ENCODE measurements around the gene GFAP. TPM values are rescaled to one million over a fixed set of nuclear protein-coding genes. Genes with fewer than 3 reads are reported as not detected.

GFAP gene
- total RNA-seq, 2 experiments from 2014 or later, result not detected

DNA sequence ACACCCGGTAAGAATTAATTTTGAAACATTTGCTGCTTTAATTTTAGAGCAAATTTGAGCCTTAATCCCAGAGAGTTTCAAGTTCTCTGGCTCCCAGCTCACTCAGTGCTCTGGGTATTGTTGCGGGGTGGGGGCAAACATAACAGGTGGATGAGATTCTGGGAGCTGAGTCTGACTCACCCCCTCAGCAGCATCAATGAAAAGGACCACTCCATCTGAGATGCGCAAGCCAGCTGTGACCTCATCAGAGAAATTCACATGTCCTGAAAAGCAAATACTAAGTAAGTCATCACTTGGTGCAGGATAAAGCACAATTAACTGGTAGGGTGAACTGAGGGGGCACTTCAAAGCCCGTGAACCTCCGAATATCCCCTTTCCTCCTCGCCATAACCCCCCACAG is 35.9 kb downstream of the GFAP start:
- Mint-ChIP-seq H3K9me3 (no peaks in the 10 kb centered on the region), H3K36me3 (ENCODE audit: low read depth) (peaks cover 29% of the 10 kb centered on the region), H3K4me3 (no peak overlapping the region), H3K27me3 (ENCODE audit: low read depth) (no peaks in the 10 kb centered on the region), H3K4me1 (ENCODE audit: low read depth) (no peaks in the 10 kb centered on the region), H3K27ac (no peak overlapping the region)
- CTCF ChIA-PET, result interaction anchor here (0.6 to 3.1 kb wide), 5 partner anchors 11 to 141 kb away, joined by 3 to 11 read pairs (median 3); no protein-coding TSS in a partner anchor
- no peak for DNase-seq
- intact Hi-C loops (cut with micrococcal nuclease), result no loop called here

DNA sequence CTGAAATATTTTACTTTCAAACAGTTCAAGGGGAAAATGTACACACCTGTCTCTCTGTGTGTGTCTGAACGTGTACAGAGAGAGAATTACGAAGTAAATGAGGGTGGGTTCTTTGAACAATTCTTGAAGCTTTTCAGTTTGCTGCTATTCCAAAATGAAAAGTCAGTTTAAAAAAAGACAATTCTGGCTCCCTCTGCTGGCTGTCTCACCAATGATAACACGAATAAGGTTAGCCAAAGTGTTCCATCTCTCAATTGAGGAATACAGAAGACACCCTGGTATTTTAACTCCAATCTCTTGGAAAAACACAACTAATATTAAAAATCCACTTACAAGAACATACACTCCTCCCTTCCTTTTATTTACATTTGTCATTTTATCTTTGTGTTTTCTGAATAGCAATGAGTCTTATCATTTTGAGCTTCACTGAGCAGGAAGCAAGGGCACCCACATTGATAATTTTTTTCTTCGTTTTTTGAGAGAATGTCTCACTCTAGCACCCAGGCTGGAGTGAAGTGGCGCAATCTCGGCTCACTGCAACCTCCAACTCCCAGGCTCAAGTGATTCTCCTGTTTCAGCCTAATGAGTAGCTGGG is 36.6 kb downstream of the GFAP start:
- Mint-ChIP-seq H3K4me3 (no peak overlapping the region), H3K27ac (no peak overlapping the region), H3K27me3 (ENCODE audit: low read depth) (no peaks in the 10 kb centered on the region), H3K9me3 (no peaks in the 10 kb centered on the region), H3K4me1 (ENCODE audit: low read depth) (no peaks in the 10 kb centered on the region), H3K36me3 (ENCODE audit: low read depth) (peaks cover 31% of the 10 kb centered on the region)
- intact Hi-C loops (cut with micrococcal nuclease), result no loop called here
- DNase-seq, result peak; percentile 50
- CTCF ChIA-PET, result interaction anchor here (0.8 to 3.1 kb wide), 6 partner anchors 10 to 141 kb away, joined by 3 to 11 read pairs (median 3); no protein-coding TSS in a partner anchor

DNA sequence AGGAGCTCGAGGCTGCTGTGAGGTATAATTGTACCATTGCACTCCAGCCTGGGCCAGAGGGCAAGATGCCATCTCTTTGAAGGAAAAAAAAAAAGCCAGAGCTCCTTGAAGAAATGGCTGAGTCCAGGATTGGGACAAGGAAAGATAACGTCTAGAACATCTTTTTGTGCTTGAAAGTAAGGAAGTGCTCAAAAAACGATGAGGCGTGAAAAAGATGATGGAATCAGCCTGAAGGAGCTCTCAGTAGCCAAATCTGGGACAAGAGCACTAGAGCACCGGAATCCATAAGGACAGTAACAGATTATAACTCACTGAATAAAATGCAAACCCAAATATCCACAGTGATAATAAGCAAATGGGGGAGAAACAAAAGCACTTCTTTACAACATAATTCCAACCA is 38.2 kb downstream of the GFAP start:
- intact Hi-C loops (cut with micrococcal nuclease), result no loop called here
- H3K36me3 Mint-ChIP-seq (ENCODE audit: low read depth), result peaks cover 22% of the 10 kb centered on the region
- no peaks in the 10 kb centered on the region for H3K27me3 Mint-ChIP-seq (ENCODE audit: low read depth)
- CTCF ChIA-PET, result interaction anchor here (1.1 to 3.1 kb wide), 4 partner anchors 9 to 102 kb away, joined by 3 to 11 read pairs (median 4); no protein-coding TSS in a partner anchor
- H3K9me3 Mint-ChIP-seq, result no peaks in the 10 kb centered on the region
- DNase-seq, result no peak
- no peak overlapping the region for H3K27ac Mint-ChIP-seq
- no peak overlapping the region for H3K4me3 Mint-ChIP-seq
- H3K4me1 Mint-ChIP-seq (ENCODE audit: low read depth), result no peaks in the 10 kb centered on the region

DNA sequence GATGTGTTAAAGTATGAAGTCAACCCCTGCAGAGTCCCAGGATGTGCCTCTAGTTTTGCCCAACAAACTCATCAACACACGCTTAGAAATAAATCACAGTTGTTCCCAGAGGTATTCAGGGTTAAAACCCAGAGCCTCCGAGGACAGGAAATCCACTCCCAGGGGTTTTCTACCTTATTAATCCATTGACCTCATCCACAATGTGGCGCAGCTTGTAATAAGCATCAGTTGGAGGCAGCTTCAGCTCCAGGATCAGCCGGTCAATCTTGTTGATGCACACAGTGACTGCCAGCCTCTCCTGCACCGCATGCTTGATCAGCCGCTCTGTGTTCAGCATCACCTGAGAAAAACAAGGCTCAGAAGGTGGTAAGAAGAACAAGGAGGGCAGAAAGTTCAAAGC is 39.5 kb downstream of the GFAP start:
- H3K27ac Mint-ChIP-seq, result no peak overlapping the region
- intact Hi-C loops (cut with micrococcal nuclease), result no loop called here
- no peaks in the 10 kb centered on the region for H3K9me3 Mint-ChIP-seq
- H3K4me1 Mint-ChIP-seq (ENCODE audit: low read depth), result no peaks in the 10 kb centered on the region
- peaks cover 30% of the 10 kb centered on the region for H3K36me3 Mint-ChIP-seq (ENCODE audit: low read depth)
- no peak overlapping the region for H3K4me3 Mint-ChIP-seq
- H3K27me3 Mint-ChIP-seq (ENCODE audit: low read depth), result no peaks in the 10 kb centered on the region
- no peak for DNase-seq
- CTCF ChIA-PET, result no interaction called here

DNA sequence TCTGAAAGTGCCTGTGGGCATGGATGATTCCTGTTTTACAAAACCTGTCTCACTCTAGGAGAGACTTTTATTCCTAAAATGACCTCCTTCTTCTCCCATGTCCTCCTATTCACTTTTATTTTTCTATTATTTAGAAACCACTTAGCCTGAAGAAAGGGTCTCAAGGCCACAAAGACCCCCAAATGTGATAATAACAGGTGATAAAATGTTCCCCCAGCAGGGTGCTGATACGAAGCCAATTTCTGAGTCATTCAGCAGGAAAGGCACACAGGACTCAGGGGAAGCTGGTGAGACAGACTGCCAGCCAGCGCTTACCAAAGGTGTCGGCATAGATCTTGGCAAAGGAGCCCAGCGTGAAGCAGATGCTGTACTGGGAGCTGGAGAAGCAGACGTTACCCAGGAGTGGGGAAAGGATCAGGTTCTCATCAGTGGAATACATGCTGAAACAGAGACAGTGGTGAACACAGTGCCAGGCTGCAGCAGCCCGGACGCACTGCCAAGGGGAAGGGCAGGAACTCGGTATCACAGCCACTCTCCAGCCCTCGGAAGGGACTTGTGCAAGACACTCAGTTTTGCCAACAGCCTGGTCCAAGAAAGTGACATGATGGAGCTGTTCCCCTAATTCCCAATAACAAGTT is 43.0 kb downstream of the GFAP start:
- no peak overlapping the region for H3K4me3 Mint-ChIP-seq
- intact Hi-C loops (cut with micrococcal nuclease), result no loop called here
- DNase-seq, result no peak
- H3K36me3 Mint-ChIP-seq (ENCODE audit: low read depth), result peaks cover 25% of the 10 kb centered on the region
- no peaks in the 10 kb centered on the region for H3K9me3 Mint-ChIP-seq
- H3K4me1 Mint-ChIP-seq (ENCODE audit: low read depth), result no peaks in the 10 kb centered on the region
- no peak overlapping the region for H3K27ac Mint-ChIP-seq
- CTCF ChIA-PET, result no interaction called here
- no peaks in the 10 kb centered on the region for H3K27me3 Mint-ChIP-seq (ENCODE audit: low read depth)

DNA sequence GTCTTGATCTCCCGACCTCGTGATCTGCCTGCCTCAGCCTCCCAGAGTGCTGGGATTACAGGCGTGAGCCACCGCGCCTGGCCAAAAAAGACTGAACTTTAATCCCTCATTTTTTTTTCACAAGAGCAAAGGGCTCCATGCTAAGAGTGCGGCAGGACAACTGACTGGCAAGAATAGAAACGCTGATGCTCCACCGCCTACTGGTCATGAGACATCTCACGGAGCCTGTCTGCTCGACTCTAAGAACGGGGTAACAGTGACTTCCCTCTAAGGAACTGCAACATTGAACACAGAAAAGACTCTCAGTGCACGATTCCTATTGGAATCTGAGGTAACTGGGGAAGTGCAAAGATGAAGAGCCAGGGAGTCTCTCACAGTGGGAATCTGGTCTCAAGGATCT is 43.7 kb downstream of the GFAP start:
- H3K9me3 Mint-ChIP-seq, result no peaks in the 10 kb centered on the region
- H3K4me3 Mint-ChIP-seq, result no peak overlapping the region
- peaks cover 25% of the 10 kb centered on the region for H3K36me3 Mint-ChIP-seq (ENCODE audit: low read depth)
- no peaks in the 10 kb centered on the region for H3K4me1 Mint-ChIP-seq (ENCODE audit: low read depth)
- no peak overlapping the region for H3K27ac Mint-ChIP-seq
- DNase-seq, result no peak
- H3K27me3 Mint-ChIP-seq (ENCODE audit: low read depth), result no peaks in the 10 kb centered on the region
- CTCF ChIA-PET, result no interaction called here
- intact Hi-C loops (cut with micrococcal nuclease), result no loop called here

DNA sequence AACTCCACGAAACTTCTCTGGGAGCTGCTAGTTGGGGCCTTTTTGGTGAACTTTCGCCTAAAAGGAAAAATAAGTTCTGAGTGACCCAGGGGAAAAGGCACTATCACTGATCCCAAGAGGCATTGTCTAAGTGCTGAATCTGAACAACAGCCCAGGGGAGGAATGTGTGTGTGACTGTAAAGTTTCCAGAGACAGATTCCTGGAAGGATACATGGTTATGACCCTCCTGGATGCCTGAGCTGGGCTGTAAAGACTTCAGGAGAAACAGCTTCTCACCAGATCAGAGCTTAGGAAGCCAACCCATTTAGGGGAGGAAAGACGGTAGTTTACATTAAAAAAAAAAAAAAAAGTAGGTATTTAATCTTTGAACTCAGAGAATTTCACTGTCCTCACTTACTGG is 47.5 kb downstream of the GFAP start:
- CTCF ChIA-PET, result interaction anchor here (0.7 to 10.5 kb wide), 5 partner anchors 9 to 329 kb away, joined by 3 to 147 read pairs (median 3); no protein-coding TSS in a partner anchor
- Mint-ChIP-seq H3K4me1 (ENCODE audit: low read depth) (no peaks in the 10 kb centered on the region), H3K36me3 (ENCODE audit: low read depth) (peaks cover 33% of the 10 kb centered on the region), H3K27me3 (ENCODE audit: low read depth) (no peaks in the 10 kb centered on the region), H3K9me3 (no peaks in the 10 kb centered on the region), H3K4me3 (no peak overlapping the region), H3K27ac (peak overlapping the region; percentile 38)
- no peak for DNase-seq
- intact Hi-C loops (cut with micrococcal nuclease), result loop anchor here (10.0 kb wide), 1 partner anchor 333 kb away; no protein-coding TSS in a partner anchor

DNA sequence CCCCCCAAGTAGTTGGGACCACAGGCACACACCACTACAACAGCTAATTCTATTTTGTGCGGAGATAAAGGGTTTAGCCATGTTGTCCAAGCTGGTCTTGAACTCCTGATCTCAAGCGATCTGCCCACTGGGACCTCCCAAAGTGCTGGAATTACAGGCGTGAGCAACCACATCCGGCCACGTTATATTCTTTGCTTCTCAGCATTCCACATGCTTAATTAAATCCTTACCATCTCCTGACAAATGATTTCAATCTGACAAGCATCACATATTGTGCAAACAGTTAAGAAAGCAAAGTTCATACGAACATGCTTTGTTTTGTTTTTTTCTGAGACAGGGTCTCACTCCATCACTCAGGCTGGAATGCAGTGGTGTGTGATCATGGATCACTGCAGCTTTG is 49.4 kb downstream of the GFAP start:
- CTCF ChIA-PET, result interaction anchor here (0.7 to 10.5 kb wide), 5 partner anchors 8 to 98 kb away, joined by 3 to 147 read pairs (median 3); no protein-coding TSS in a partner anchor
- Mint-ChIP-seq H3K9me3 (no peaks in the 10 kb centered on the region), H3K4me3 (no peak overlapping the region), H3K4me1 (ENCODE audit: low read depth) (no peaks in the 10 kb centered on the region), H3K36me3 (ENCODE audit: low read depth) (peaks cover 29% of the 10 kb centered on the region), H3K27ac (no peak overlapping the region), H3K27me3 (ENCODE audit: low read depth) (no peaks in the 10 kb centered on the region)
- no peak for DNase-seq
- intact Hi-C loops (cut with micrococcal nuclease), result loop anchor here (1.0 to 10.0 kb wide), 3 partner anchors 87 to 331 kb away; no protein-coding TSS in a partner anchor

DNA sequence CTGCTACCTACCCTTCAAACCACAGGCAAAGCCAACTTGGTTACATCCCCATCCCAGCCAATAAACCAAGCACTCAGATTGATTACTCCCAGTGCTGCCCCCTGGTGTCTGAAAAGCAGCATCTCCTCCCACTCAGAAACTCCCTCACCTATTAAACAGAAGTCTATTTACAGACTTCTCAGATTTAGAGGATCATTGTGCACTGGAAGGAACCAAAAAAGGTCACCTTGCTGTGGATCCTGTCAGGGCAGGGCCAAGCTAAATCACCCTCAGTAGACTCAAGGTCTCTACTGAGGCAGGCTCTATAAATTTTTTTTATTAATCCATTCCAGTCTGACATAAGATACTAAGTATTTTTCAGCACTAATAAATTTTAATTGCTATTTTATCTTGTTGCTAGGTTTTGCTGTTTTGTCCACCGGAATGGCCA is 50.1 kb downstream of the GFAP start:
- H3K27me3 Mint-ChIP-seq (ENCODE audit: low read depth), result no peaks in the 10 kb centered on the region
- peak; percentile 78 for DNase-seq
- no peak overlapping the region for H3K27ac Mint-ChIP-seq
- no peaks in the 10 kb centered on the region for H3K9me3 Mint-ChIP-seq
- H3K4me3 Mint-ChIP-seq, result no peak overlapping the region
- CTCF ChIA-PET, result interaction anchor here (1.0 to 10.5 kb wide), 5 partner anchors 9 to 88 kb away, joined by 3 to 147 read pairs (median 4); no protein-coding TSS in a partner anchor
- no peaks in the 10 kb centered on the region for H3K4me1 Mint-ChIP-seq (ENCODE audit: low read depth)
- H3K36me3 Mint-ChIP-seq (ENCODE audit: low read depth), result peaks cover 30% of the 10 kb centered on the region
- intact Hi-C loops (cut with micrococcal nuclease), result loop anchor here (1.0 to 10.0 kb wide), 3 partner anchors 86 to 330 kb away; no protein-coding TSS in a partner anchor

DNA sequence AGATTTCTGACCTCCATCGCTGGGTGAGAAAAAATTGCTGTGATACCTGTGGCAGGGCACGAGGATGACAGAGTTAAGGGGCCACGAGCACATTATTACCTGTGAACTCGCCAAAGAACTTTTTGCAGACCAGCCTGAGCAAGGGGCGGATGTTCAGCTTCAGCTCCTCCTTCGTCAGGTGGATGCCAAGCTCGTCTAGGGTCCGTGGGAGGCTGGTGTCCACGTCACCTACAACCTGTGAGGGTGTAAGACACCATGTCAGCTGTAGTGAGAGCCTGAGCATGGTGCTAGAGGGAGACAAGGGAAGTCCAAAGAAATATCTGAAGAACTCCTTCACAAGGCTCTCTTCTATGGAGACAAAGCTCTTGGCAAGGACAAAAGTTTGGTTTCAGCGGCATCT is 50.5 kb downstream of the GFAP start:
- no peaks in the 10 kb centered on the region for H3K4me1 Mint-ChIP-seq (ENCODE audit: low read depth)
- CTCF ChIA-PET, result interaction anchor here (0.9 to 10.5 kb wide), 7 partner anchors 8 to 88 kb away, joined by 3 to 147 read pairs (median 3); no protein-coding TSS in a partner anchor
- H3K9me3 Mint-ChIP-seq, result no peaks in the 10 kb centered on the region
- no peak overlapping the region for H3K4me3 Mint-ChIP-seq
- no peak for DNase-seq
- intact Hi-C loops (cut with micrococcal nuclease), result loop anchor here (1.0 to 10.0 kb wide), 3 partner anchors 86 to 330 kb away; no protein-coding TSS in a partner anchor
- H3K27ac Mint-ChIP-seq, result no peak overlapping the region
- no peaks in the 10 kb centered on the region for H3K27me3 Mint-ChIP-seq (ENCODE audit: low read depth)
- peaks cover 31% of the 10 kb centered on the region for H3K36me3 Mint-ChIP-seq (ENCODE audit: low read depth)

DNA sequence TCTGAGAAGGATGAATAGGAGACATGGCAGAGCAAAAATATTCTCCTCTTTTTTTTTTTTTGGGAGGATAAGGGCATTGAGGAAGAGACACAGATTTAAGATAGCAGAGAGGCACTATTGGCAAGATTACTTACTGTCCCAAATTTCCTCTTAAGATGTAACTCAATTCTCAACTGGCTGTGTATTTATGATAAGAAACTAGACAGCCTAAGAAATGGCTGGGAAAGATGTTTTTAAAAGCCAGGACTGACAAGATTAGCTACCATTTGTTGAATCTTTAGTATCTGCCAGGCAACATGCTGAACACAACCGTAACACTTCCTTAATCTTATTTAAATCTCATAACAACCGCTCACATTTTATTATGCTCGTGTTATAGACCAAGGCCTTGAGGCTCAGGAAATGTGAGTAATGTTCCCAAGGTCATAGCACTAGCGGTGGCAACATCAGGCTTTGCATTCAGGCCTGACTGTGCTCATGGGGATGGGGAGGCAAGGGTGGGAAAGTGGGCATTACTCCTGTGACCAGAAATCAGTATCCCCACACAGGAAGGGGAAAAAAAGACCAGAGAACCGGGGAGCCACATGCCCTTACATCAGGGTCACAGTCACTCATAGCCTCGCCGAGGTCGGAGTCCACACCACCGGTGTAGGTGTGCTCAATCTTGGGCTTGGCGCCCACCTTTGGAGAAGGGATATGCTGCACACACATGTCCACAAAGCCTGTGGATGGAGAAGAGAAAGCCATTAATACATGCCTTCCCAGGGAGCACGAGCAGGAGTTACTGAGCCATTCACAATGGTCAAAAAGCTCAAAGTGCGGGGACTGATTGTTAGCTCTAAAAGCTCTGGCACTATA is 52.0 kb downstream of the GFAP start:
- Mint-ChIP-seq H3K27ac (no peak overlapping the region), H3K9me3 (no peaks in the 10 kb centered on the region), H3K27me3 (ENCODE audit: low read depth) (no peaks in the 10 kb centered on the region), H3K4me3 (no peak overlapping the region), H3K36me3 (ENCODE audit: low read depth) (peaks cover 35% of the 10 kb centered on the region), H3K4me1 (ENCODE audit: low read depth) (no peaks in the 10 kb centered on the region)
- DNase-seq, result no peak
- intact Hi-C loops (cut with micrococcal nuclease), result loop anchor here (10.0 kb wide), 1 partner anchor 328 kb away; no protein-coding TSS in a partner anchor
- CTCF ChIA-PET, result interaction anchor here (0.7 to 10.5 kb wide), 6 partner anchors 10 to 579 kb away, joined by 3 to 147 read pairs (median 4); no protein-coding TSS in a partner anchor
